Right lobe of liver (tissue), 4 donors: Measurements from ENCODE around the gene C1QTNF1.

Source experiments
- CTCF ChIP-seq, 4 donors: fragments of 200-600 bp in 3 of 4; fragments of 450-650 bp in 1 of 4; IDR thresholded peaks; one replicate each; pipeline versions ENCODE4 v1.5.1 to v1.8.0; 2016 to 2022; ENCODE audit warnings: antibody characterized with exemption in 4 of 4, mild to moderate bottlenecking in 2 of 4
- POLR2A ChIP-seq: fragments of 450-650 bp; IDR thresholded peaks from one replicate; pipeline ENCODE4 v1.6.1; 2017; ENCODE audit warnings: antibody characterized with exemption, mild to moderate bottlenecking
- donor health status: DM: no; HTN: no; CAD: no.
- donor health status: DM: no; HTN: no; CAD: no.
- donor health status: DM: no; HTN: yes; CAD: no.

DNA sequence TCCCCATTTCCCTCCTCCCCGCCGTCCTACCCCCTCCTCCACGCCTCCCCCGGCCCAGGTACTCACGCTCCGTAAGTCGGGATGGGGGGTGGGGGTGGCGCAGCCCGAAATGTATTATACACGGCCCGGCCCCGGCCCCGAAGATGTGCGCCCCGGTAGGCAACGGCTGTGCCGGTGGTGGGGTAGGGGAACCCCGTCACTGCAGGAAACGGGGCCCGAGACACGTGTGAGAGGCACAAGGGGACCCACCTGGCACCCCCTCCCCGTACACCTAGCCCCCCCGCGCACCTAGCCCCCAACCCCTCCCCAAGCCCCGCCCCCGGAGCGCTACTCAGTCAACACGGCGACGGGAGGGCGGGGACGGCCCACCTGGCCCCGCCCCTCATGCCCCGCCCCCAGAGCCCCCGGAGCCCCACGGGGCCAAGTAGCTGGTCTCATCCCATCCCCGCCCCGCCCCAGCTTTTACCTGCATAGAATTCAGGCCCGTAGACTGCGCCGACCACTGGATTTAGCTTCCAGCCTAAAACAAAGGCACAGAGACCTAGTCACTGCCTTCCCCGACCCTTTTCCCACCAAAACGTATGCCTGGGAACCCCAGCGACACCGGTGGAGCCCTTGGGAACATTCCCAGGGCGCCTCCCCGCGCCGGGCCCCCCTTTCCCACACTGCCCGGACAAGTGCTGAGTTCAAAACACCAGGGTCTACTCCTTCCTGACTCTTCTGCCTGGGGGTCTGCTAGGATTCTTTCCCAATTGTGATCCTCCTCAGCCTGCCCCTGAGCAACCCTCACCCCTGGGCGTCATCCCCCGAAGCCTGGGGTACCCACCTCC lies 73.5 kb downstream of the C1QTNF1 start:
- TF ChIP-seq POLR2A (no peak), CTCF (IDR thresholded peaks at IDR 0.05) (no peak)
